Measurements from ENCODE around the gene CCDC69.
"Not testable (repeated sequence)": the region's sequence is repeated elsewhere in the genome, so short reads cannot be mapped to it uniquely, and the experiment has no call there.

Gene CCDC69

DNA sequence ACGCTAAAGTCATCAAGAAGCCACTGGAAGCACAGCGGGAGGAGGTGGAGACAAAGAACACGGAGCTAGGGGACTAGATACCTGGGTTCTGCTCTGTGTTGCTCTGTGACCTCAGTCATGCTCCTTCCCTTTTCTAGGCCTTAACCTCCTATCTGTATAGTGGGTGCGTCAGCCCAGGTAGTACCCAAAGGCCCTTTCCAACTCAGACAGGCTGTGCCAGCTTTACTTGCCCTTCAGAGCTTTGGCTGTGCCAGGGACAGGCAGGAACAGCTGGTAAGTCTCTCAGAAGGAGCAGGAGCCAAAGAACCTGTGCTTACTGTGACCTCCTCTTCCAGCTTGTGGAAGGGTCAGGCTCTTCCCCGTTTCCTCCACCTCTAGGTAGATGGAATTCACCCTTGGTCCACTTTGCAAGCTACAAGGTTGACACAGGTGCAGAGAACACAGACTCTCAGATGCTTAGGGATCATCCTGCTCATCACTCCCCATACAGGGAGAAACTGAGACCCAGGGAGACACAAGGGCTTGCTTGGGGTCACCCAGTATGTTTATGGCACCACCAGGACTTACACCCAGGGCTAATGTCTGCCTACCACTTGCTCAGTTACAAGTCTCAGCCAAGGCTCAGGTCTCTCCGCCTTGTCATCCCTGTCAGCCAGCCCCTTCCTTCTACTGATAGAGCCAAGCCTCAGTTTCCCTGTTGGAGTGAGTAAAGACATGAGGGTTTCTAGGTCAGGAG, 1.7 kb downstream of the CCDC69 start:
- no peak for DNase-seq (ENCODE audit: low read depth in 3 of 3)

DNA sequence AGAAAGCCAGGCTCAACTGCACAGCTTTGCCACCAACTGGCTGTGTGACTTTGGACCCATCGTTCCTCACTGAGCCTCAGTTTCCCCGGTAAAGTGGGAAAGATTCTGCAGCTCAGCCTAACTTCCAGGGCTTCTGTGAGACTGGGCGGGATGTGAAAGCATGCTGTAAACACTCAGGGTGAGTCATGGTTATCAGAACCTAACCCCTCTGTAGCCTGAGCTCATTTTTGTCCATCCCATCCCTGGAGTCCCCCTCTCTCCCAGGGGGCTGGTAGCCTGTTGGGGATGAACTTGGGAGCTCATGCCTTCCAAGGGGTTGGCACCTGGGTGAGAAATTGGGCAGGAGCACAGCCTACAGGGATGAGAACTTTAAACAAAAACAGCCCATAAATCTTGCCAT, 2.3 kb downstream of the CCDC69 start:
- no peak for DNase-seq (ENCODE audit: low read depth in 3 of 3)

DNA sequence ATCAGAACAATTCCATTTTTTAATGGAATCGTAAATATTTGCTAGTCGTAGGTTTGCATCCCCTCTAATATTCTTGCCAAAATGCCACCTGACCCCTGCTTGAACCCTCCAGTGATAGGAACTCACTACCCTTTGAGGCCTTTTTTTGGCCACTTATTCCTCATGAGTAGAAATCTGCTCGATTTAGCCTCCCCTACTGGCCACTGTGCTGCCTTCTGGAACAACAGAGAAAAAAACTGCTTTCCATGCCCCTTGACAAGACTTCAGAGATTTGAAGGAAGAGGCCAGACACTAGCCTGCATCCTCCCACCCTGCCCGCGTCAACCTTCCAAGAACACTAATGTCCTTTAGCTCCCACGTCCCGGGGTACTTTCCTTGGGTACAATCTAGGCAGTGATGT, 4.1 kb downstream of the CCDC69 start:
- DNase-seq (ENCODE audit: low read depth in 3 of 3): no peak

DNA sequence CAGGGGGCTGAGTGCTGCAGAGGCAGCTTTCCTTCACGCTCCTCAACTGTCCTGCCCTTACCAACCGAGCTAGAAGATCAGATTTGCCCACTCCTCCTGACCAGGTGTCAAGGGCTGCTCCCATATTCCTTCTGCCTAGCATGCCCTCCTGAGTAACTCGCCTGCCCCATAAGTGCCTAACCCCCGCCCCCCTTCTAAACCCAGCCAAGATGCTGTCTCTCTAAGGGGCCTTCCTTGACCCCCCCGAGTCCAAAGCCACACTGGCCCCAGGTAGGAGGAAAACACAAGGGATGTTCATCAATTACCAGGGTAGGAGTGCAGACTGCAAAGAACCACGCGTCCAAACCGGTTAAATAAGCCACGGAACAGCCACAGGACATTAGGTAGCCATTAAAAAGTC, 4.8 kb downstream of the CCDC69 start:
- DNase-seq (ENCODE audit: low read depth in 3 of 3): no peak

DNA sequence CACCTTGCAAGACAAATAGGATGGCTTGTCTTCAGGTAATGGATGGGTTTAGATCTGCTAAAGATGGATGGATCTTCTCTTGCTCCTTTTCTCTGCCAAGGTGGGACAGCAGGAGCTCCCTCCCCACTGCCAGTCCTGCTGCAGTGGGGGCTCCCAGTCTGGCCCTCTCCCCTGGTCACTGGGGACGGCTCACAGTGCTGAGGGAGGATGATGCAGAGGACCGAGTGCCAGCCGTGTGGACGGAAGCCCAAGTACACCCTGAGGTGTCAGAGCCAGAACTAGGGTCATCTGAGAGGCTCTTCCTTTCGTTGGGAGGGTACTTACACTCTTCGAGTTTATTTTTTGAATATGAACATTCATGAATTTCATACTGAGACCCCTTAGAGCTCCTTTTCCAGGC, 5.7 kb downstream of the CCDC69 start:
- no peak for DNase-seq (ENCODE audit: low read depth in 3 of 3)

DNA sequence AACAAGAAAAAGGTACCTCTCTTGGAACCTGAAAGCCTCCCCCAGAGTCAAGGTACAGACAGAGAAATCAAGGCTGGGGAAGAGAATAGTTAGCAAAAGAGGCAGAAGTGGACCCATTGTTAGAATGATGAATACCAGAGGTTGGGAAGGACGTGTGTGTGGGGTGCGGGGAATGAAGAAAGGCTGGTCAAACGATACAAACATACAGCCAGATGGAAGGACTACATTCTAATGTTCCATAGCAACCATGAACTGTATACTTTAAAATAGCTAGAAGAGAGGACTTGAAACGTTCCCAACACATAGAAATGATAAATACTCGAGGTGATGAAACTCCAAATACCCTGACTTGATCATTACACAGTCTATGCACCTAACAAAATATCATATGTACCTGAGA, 7.1 kb downstream of the CCDC69 start:
- DNase-seq (ENCODE audit: low read depth in 3 of 3): no peak

DNA sequence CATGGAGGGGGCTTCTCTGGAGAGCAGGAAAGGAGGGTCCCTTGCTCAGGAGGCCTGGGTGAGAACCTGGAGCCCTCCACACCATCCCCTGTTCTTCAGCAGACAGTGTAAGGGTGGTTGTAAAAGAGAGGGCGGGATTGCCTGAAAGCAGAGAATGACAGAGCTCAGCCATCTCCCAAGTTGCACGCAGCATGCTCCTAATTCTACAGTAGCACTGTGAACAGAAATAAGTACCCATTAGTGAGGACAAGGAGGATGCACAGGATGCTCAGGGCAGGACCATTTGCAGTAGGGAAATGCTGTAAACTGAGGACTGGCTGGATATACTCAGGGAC, 8.4 kb downstream of the CCDC69 start:
- DNase-seq (ENCODE audit: low read depth in 3 of 3): no peak

DNA sequence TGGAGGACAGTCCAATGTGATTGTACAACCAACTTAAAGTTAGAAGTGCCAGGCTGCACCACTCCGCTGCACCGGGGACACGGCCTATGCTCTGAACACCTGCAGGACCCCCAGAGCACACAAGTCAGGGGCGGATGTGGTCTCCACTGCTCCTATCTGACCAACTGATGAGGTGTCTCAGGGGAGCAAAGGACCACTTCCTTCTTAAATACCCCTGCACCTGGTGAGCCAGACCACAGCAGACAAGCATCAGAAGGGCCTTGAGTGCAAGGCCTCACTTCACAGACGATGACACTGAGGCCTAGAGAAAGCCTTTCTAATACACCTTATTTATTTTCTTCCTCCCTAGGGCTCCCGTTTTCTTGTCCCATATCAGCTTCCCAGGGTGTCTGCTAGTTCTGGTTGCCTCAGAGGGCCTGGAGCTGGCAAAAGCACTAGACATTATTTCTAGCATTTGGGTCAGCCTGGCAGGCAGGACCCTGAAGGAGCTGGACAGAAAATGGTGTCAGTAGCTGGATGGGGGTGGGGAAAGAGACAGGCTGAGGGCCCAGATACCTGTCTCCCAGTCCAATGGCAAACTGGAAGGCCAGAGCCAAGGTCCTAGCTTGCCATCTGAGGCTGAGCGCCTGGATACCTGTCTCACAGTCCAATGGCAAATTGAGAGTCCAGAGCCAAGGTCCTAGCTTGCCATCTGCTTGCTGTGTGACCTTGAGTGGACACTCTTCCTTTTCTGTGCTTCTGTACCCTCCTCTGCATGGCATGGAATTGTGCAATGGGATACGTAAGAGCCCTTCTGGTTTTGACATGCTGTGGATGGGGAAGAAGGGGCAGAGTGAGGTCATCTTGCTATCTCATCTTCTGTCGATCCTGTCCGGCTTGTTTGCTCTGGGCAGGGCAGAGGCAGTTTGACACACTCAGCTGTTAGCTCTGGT, 9.0 kb downstream of the CCDC69 start:
- no peak for DNase-seq (ENCODE audit: low read depth in 3 of 3)

DNA sequence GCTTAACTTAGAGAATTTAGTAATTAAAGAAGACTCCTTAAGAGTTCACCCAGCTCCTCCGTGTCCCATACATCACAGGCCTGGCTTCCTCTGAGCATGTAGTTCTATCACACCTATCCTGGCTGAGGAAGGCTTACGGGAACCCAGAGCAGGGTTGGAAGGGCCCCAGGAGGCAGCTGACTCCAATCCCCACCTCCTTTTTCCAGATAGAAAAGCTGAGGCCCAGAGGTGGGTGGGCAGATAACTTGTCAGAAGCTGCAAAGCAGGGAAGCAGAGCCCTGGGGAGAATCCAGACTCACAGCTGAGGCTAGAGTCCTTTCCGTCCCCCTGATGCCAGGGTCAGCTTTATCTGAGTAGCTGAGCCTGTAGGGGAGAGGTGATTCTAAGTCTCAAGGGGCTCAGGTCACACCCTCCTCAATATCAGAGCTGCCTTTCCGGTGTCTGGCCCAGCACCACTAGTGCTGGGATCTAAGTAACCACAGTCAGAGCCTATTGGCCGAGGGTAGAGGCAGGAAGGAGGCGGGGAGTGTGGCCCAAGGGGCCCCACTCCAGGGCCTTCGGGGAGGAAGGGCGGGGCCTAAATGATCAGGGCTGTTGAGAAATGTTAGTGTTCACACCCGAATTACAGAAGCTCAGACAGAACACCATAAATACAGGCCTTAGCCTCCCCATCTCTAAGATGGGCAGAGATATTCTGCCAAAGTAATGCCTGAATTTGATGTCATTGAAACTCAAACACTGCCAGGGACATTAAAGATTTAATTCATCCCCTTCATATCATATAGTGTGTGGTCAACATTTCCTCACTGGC, 9.9 kb downstream of the CCDC69 start:
- peak; percentile 61 to 87 (median 62) for DNase-seq (ENCODE audit: low read depth in 3 of 3)

DNA sequence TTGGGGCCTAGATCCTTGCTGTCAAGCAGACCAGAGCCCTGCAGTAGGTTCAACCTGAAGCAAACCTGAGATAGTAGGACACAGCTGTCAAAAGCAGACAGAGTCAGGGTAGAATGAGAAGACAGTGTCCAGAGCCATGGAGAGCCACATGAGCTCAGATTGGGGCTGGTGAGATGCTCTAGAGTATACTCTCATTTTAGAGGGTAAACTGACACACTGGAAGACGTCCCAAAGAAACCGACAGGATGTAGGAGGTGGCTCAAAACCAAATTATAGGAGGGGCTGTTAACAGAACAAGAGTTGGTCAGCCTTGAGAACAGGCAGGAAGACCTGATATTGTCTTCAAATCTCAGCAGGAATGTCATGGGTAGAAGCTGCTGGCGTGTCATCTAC, 11.5 kb downstream of the CCDC69 start:
- no peak for DNase-seq (ENCODE audit: low read depth in 3 of 3)

DNA sequence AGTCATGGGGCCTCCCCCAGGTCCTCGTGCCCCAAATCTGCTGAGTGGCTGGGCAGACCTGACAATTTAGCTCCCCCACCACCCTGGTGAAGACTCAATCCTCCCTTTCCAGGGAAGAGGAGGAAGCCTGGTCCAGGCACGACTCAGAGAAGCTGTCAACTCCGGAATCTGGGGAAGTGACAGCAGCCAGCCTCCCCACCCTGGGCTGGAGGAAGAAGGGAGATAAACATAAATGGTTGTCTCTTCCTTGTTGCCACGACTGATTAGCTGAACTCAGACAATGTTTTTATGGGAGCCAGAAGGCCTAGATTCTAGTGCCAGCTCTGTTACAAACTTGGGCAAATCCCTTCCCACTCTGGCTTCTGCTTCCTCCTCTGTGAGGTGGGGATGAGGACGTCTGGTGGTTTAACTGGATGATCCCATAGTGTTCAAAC, 15.4 kb downstream of the CCDC69 start:
- DNase-seq (ENCODE audit: low read depth in 3 of 3): no peak

DNA sequence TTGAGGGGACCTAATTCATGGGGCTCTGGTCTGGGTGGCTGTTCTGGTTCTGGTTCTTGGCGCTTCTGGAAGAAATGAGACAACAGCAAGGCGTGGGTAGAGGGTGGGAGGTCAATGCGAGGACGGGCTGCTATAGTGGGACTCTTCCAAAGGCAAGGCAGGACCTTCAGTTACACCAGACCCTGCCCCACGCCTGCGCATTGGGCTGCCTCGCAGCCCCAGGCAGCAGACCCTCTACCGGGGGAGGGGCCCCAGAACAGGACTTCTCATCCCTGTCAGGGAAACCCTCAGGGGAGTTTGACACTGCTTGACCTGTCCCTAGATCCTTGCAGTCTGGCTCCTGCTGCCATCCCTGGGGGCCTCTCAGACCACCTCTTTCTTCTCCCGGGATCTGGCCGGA, 18.5 kb downstream of the CCDC69 start:
- DNase-seq (ENCODE audit: low read depth in 3 of 3): no peak

DNA sequence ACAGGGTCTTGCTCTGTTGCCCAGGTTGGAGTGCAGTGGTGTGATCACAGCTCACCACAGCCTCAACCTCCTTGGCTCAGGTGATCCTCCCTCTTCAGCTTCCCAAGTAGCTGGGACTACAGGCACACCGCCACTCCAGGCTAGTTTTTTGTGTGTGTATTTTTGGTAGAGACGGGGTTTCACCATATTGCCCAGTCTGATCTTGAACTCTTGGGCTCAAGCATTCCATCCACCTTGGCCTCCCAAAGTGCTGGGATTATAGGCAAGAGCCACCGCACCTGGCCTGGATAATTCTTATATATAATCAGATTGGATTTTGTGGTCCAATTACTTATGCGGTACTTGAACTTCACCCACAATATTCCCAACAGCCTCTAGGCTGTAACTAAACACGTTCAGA, 19.8 kb downstream of the CCDC69 start:
- no peak for DNase-seq (ENCODE audit: low read depth in 3 of 3)

DNA sequence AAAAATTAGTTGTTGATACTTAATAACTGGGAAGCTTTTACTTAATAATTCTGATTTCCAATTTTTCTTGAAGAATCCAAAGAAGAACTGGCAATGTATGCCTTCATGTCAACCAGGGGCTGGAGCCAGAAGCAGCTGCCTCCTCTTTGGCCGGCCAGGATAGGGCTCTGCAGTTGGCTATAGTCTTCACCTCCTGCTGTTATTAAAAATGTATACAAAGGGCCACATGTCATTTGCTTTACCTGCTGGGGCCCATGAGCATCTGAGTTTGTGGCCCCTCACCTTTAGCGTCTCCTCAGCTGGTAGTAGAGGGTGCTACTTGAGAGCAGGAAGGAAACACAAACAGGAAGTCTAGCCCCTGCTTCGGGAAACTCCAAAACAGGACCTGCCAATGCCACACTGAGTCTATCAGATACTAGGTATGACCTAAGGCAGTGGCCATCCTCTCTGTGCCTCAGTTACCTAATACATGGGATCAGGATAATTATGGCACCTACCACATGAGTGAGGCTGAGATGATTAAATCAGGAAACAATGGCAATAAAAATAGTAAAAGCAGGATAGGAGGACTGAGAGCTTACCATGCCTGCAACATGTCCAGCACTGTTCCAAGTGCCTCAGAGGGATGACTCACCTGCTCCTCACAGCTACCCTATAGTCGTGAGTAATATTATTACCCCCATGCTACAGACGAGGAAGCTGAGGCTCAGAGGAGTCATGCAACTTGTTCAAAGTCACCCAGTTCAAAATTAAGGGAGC, 21.3 kb downstream of the CCDC69 start:
- DNase-seq (ENCODE audit: low read depth in 3 of 3): peak in 1 of 3 experiments; percentile 42

DNA sequence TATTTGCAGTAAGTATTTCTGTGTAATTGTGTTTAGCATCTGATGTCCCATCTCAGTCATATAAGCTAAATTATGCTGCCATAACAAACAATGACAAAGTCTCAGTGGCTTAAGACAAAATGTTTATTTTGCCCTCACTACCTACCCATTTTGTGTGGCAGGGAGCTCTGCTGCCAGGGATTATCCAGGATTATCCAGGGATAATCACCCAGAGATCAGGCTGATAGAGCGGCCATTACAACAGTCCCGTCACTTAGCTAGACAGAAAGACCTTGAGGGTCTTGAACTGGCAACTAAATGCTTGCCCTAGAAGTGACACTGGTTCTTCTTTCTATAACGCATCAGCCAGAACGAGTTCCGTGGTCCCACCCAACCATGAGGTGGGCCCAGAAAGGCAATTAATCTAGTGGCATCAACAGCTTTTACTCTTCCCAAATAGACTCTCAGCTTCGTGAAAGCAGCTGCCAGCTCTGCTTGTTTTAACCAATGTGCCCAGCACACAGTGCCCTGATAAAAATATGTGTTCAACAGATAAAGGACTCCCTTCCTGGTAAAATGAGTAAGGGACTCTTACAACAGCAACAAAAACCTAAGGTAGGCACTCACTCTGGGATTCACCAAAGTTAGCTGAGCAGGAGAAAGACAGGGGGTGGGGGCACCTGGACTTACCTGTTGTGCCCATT, 22.8 kb downstream of the CCDC69 start:
- no peak for DNase-seq (ENCODE audit: low read depth in 3 of 3)

DNA sequence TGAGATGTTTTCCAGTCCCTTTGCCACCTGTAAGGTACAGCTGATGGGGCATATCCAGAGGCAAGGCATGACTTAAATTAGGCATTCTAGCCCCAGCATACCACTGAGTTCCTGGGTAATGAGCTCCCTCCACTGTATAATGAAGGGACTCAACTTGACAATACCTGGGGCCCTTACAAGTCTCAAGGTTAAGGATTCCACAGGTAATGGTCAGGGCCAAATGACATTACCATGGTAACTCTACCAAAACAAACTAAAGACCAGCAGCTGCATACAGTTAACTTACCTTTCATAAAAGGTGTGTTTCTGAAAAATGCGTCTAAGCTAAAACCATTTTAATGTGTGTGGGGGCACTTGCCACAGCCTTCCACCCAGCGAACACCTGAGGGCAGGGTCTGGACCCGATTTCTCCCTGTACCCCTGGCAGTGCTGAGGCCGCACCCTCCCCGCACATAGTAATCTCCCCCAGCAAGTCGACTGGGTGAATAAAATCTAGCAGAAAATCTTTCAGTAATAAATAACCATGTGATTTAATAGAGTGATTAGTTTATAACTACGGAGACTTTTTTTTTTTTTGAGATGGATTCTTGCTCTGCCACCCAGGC, 24.2 kb downstream of the CCDC69 start:
- no peak for DNase-seq (ENCODE audit: low read depth in 3 of 3)

DNA sequence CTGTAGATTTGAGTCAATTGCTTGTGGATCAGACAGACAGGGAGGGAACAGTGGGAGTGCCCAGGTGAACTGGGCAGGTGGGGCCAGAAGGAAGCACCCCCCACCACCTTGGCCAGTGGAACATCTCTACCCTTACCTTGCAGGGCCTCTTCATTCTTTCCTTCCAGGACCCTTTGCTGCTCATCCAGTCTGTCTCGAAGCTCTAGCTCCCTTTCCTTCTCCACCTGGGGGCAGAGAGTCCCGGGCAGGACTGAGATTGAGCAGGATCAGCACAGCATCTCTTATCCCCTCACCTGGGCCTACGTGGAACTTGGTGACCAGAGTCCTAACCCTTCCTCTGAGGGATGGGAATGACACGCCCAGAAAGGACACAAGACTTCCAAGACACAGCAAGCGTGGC, 25.0 kb downstream of the CCDC69 start:
- no peak for DNase-seq (ENCODE audit: low read depth in 3 of 3)

DNA sequence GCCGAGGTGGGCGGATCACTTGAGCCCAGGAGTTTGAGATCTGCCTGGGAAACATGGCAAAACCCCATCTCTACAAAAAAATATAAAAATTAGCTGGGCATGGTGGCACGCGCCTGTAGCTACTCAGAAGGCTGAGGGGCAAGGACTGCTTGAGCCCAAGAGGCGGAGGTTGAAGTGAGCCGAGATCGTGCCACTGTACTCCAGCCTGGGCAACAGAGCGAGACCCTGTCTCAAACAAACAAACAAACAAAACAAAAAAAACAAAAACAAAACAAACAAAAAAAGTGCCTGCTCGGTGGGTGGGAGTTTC, 26.6 kb downstream of the CCDC69 start:
- not testable (repeated sequence) for DNase-seq (ENCODE audit: low read depth in 3 of 3)

DNA sequence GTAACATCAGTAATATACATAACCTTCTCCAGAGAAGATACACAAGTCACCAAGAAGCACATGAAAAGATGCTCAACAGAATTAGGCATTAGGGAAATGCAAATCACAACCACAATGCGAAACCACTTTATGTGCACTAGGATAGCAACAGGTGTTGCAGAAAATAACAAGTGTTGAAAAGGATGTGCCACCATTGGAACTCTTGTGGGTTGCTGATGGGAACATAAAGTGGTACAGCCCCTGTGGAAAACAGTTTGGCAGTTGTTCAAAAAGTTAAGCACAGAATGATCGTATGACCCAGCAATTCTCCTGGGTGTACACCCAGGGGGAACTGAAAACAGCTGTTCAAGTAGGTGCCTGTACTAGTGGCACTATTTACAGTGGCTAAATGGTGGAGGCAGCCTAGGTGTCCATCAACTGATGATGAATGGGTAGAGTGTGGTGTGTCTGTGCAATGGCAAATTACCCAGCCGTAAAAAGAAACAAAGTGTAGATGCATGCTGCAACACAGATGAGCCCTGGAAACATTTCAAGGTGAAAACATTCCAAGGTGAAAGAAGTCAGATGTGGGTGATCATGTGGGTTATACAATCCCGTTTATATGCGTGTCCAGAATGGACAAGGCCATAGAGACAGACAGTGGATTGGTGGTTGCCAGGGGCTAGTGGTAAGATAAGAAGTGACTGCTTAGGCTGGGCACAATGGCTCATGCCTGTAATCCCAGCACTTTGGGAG, 27.2 kb downstream of the CCDC69 start:
- no peak for DNase-seq (ENCODE audit: low read depth in 3 of 3)

DNA sequence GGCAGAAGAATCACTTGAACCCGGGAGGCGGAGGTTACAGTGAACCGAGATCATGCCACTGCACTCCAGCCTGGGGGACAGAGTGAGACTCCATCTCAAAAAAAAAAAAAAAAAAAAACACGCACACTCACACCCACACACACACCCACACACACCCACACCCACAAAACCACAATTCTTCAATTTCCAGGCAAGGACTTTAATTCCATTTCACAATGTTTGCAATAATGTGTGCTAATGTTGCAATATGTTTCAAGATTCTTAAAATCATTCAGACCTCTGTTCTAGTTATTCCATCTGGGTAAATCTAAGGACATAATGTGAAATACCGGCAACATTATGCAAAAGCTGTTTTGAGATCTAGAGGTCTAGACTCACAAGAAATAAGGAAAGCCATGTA, 28.3 kb downstream of the CCDC69 start:
- DNase-seq (ENCODE audit: low read depth in 3 of 3): no peak

Data from stimulated activated CD4-positive, alpha-beta T cell treated with anti-CD3 and anti-CD28 coated beads, TNF-alpha, amount 100 ng/mL, for 24 hours (primary cell).